ENCODE results near the gene RNASE12.

The RNASE12 gene

DNA sequence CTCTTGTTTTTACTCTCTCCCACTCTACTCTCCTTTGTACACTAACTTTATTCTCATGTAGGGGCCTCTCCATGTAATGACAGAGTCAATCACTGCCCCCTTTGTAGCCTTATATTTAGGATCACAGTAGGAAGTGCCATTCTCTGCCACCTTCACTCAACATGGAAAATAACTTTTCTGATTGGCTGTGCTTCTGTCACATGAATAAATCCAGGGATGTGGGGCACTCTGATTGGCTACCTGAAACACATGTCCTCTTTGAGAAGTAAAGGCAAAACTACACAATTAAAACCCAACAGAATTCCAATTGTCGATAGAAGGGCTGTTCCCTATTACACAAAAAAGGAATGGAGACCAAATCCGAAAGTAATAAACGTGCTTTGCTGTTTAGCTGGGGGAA, 30.2 kb downstream of the RNASE12 start, which contains the start of gene RNASE9:
RNASE9 (minus strand) TSS at position 87 of the 400 bp plus-strand sequence.
- TF ChIP-seq, protein P1, sequence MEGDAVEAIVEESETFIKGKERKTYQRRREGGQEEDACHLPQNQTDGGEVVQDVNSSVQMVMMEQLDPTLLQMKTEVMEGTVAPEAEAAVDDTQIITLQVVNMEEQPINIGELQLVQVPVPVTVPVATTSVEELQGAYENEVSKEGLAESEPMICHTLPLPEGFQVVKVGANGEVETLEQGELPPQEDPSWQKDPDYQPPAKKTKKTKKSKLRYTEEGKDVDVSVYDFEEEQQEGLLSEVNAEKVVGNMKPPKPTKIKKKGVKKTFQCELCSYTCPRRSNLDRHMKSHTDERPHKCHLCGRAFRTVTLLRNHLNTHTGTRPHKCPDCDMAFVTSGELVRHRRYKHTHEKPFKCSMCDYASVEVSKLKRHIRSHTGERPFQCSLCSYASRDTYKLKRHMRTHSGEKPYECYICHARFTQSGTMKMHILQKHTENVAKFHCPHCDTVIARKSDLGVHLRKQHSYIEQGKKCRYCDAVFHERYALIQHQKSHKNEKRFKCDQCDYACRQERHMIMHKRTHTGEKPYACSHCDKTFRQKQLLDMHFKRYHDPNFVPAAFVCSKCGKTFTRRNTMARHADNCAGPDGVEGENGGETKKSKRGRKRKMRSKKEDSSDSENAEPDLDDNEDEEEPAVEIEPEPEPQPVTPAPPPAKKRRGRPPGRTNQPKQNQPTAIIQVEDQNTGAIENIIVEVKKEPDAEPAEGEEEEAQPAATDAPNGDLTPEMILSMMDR (IDR thresholded peaks at IDR 0.05; ENCODE audit: poor library complexity, severe bottlenecking), result no peak
- H3K9me3 ChIP-seq (ENCODE audit: severe bottlenecking), result no peaks in the 10 kb centered on the region
- H3K36me3 ChIP-seq (ENCODE audit: low read depth), result no peaks in the 10 kb centered on the region
- H3K4me1 ChIP-seq (ENCODE audit: insufficient read depth, poor library complexity, severe bottlenecking), result no peaks in the 10 kb centered on the region
- ATAC-seq (ENCODE audit: low read depth) (no peak), DNase-seq (ENCODE audit: low spot score) (no peak)
- H3K27ac ChIP-seq (ENCODE audit: poor library complexity, severe bottlenecking), result no peak within 1 kb of the TSS
- no peaks in the 10 kb centered on the region for H3K27me3 ChIP-seq (ENCODE audit: insufficient read depth, poor library complexity, severe bottlenecking)
- no peak within 1 kb of the TSS for H3K4me3 ChIP-seq (ENCODE audit: severe bottlenecking)

DNA sequence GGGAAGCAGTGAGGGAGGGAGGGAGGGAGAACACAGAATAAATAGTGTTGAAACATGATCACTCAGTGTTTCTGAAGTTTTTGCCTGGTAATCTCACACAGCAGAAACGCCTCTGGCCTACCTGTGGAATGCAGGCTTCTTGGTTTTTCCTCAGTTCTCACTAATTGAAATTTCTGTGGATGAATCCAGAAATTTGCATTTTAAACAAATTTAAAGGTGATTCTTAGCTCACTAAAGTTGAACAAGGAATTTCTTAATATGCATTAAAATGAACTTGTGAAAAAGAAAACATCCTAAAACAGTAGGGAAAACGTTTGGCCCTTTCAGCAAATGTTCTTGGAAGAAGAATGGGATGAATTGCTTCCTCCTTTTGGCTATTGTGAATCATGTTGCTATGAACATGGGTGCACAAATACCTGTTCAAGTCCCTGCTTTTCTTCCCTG, 31.7 kb downstream of the RNASE12 start:
- no peak for DNase-seq (ENCODE audit: low spot score)
- TF ChIP-seq, protein P1 (IDR thresholded peaks at IDR 0.05; ENCODE audit: poor library complexity, severe bottlenecking), result no peak
- no peaks in the 10 kb centered on the region for H3K27me3 ChIP-seq (ENCODE audit: insufficient read depth, poor library complexity, severe bottlenecking)
- no peaks in the 10 kb centered on the region for H3K9me3 ChIP-seq (ENCODE audit: severe bottlenecking)
- no peaks in the 10 kb centered on the region for H3K4me1 ChIP-seq (ENCODE audit: insufficient read depth, poor library complexity, severe bottlenecking)
- no peak for ATAC-seq (ENCODE audit: low read depth)
- no peaks in the 10 kb centered on the region for H3K36me3 ChIP-seq (ENCODE audit: low read depth)
- H3K4me3 ChIP-seq (ENCODE audit: severe bottlenecking), result no peak overlapping the region
- no peak overlapping the region for H3K27ac ChIP-seq (ENCODE audit: poor library complexity, severe bottlenecking)

DNA sequence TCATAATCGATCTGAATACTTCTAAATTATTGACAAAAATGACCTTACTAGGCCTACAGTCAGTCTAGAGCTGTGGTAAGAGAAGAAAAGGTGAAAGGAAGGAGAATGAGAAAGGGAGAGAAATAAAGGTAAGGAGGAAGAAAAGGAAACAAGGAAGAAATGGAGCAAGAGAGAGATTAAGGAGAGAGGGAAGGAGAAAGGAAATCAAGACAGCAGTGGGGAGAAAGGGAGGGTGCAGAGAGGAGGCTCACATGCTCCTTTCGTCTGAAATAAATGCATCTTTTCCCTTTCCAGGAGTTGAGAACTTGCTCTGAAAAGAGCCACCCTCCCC, 34.0 kb downstream of the RNASE12 start:
- Histone ChIP-seq H3K4me3 (ENCODE audit: severe bottlenecking) (no peak overlapping the region), H3K4me1 (ENCODE audit: insufficient read depth, poor library complexity, severe bottlenecking) (no peaks in the 10 kb centered on the region), H3K27ac (ENCODE audit: poor library complexity, severe bottlenecking) (no peak overlapping the region), H3K36me3 (ENCODE audit: low read depth) (no peaks in the 10 kb centered on the region), H3K9me3 (ENCODE audit: severe bottlenecking) (no peaks in the 10 kb centered on the region), H3K27me3 (ENCODE audit: insufficient read depth, poor library complexity, severe bottlenecking) (no peaks in the 10 kb centered on the region)
- ATAC-seq (ENCODE audit: low read depth), result no peak
- DNase-seq (ENCODE audit: low spot score), result no peak
- TF ChIP-seq, protein P1 (IDR thresholded peaks at IDR 0.05; ENCODE audit: poor library complexity, severe bottlenecking), result no peak

DNA sequence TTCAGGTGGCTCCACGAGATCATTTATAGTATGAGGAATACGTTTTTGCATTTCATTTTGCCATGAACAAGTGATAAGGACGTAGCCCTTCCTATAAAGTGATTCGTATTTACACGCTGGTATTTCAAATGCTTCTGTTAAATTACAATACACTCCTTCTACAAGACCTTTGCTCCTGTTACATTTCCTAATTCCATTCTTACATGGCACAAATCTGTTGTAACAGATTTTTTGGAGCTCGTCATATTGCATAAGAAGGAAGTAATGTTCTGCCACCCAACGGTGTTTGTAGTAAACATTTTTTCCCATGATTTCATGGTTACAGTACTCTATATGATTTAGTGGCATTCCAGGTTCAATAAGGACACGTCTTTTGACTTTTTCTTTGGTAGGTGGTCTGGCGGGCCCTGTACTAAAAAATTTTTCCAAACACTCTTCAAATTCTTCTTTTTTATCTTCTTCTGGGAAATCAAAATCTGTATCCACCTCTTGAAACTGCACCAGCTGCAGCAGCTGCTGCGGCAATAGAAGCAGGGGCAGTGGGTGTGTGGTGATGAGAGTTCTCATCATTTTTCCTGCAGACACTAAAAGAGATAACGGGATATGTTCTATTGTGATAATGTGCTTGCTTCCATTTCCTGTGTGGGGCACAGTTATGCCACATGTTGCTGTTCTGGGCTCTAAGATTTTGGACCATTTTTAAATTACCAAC, 34.5 kb downstream of the RNASE12 start:
- Histone ChIP-seq H3K27me3 (ENCODE audit: insufficient read depth, poor library complexity, severe bottlenecking) (no peaks in the 10 kb centered on the region), H3K9me3 (ENCODE audit: severe bottlenecking) (no peaks in the 10 kb centered on the region), H3K36me3 (ENCODE audit: low read depth) (no peaks in the 10 kb centered on the region), H3K4me1 (ENCODE audit: insufficient read depth, poor library complexity, severe bottlenecking) (no peaks in the 10 kb centered on the region), H3K4me3 (ENCODE audit: severe bottlenecking) (no peak overlapping the region), H3K27ac (ENCODE audit: poor library complexity, severe bottlenecking) (no peak overlapping the region)
- DNase-seq (ENCODE audit: low spot score), result no peak
- no peak for ATAC-seq (ENCODE audit: low read depth)
- TF ChIP-seq, protein P1 (IDR thresholded peaks at IDR 0.05; ENCODE audit: poor library complexity, severe bottlenecking), result no peak

DNA sequence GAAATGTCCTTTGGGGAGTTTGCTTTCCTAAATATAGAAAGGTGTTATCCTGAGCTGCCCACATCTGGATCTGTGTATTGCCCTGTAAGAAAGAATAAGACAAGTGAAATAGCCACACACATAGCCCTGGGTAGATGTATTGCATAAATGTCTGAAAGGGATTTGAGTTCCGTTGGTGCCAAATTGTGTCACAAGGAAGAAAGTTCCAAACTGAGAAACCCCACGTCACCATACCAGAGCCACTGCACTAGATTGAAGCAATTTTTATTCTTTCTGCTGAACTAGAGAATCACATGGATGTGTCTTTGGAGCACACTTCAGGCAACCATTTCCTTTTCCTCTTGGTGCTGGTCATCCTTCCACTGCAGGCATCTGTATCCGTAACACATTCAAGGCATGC, 35.3 kb downstream of the RNASE12 start:
- no peaks in the 10 kb centered on the region for H3K36me3 ChIP-seq (ENCODE audit: low read depth)
- H3K27ac ChIP-seq (ENCODE audit: poor library complexity, severe bottlenecking), result no peak overlapping the region
- DNase-seq (ENCODE audit: low spot score), result no peak
- H3K4me3 ChIP-seq (ENCODE audit: severe bottlenecking), result no peak overlapping the region
- no peaks in the 10 kb centered on the region for H3K9me3 ChIP-seq (ENCODE audit: severe bottlenecking)
- TF ChIP-seq, protein P1 (IDR thresholded peaks at IDR 0.05; ENCODE audit: poor library complexity, severe bottlenecking), result no peak
- H3K4me1 ChIP-seq (ENCODE audit: insufficient read depth, poor library complexity, severe bottlenecking), result no peaks in the 10 kb centered on the region
- ATAC-seq (ENCODE audit: low read depth), result no peak
- H3K27me3 ChIP-seq (ENCODE audit: insufficient read depth, poor library complexity, severe bottlenecking), result no peaks in the 10 kb centered on the region
